GM21619 (cell line): ENCODE results near the gene TMEM37.

Experiments used
- ATAC-seq: cut with Tn5 transposase; IDR thresholded peaks from one replicate; pipeline ENCODE4 v1.9.1; 2021; ENCODE audit not compliant: unreplicated experiment

The TMEM37 gene

DNA sequence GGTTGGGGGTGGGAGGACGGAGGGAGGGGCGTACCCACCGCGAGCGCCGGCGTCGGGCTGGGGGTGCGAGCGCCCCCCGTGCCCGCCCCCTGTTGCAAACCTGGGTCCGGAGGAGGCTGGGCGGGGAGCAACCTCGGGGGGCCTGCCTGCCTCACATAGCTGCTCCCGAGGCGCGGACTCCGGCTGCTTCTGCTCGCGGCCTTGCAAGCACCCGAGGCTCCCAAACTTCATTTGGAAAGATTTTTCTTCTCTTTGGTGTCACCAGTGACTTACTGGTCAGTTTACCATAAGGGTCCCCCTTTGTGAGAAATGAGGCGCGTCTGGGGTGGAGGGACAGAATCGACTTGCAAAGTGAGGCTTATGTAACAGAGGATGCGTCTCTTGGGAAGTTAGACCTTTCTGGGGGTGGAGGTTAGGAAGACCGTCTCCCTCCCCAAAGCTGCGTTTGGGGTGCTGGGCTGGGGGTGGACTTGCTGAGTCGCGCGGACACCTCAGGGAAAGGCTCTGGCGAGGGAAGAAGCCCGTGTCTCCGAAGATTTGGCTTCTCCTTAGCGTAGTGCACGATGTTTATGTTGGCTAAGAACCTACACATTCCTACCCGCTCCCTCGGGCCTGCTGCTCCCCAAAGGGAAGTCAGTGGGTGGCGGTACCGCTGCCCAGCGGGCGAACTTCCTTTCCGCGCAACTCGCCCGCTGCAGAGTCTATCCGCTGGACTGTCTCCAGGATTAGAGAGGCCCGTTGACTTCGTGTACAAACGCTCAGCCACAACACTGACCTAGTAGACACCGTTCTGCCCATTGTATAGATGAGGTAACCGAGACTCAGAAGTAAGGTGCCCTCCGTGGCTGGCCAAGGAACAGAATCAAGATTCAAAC, 559 bp downstream of the TMEM37 start:
- no peak for ATAC-seq

DNA sequence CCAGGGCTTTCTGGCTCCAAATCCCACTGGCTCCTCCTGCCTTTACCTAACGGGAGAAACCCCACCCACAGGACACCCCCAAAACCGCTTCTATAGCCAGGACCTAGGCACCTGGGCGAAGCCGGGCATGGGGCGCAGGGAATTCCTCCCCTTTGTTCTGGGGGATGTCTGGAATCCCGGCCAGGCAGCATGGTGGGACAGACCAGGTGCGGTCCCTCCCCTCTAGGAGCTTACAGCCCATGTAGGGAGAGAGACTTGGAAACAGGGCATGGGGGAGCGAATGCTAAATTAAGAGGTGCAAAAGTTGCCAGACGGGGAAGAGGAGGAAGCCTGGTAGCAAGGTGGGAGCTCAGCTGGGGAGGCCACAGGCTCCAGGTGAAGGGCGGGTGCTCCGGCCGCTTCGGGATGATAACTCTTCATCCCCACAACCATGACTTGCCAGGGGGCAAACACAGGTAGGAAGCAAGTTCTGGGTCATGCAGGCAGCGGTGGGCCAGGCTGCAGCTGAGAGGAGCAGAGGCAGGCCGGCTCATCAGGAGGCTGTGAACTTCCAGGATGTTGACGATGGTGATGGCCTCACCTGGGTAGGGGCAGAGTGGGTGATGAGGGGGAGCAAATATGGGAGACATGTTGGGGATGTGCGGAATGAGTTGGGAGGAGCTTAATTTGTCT, 1.3 kb downstream of the TMEM37 start:
- ATAC-seq = no peak

DNA sequence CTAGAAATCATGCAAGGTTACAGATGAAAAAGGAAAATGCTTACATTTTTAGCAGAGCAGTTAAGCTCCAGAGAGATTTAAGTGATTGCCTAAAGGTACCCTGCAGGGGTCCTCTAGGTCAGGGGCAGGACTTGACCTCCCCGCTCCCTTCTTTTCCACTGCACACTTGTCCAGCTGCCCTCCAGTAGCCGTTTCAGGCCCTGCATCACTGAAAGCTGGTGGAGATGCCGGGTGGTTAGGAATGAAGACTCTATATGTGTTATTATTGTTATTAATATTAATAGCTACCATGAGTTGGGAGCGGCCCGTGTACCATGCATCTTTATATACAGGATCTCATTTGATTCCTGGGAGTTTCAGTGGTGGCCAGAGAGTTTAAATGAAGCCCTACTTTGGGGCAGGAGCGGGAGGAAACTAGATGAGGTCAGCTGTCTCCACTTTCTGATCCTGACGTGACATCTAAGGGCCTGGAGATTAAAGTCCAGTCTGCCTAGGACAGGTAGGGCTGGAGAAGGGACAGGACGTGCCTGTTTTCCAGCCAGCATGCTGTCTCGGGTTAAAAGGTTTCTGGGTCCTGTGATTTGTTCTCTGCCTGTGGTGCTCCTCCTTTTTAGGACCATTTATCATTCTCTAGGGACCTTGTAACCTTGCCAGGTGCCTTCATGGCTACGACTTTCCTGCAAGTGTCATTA, 2.1 kb downstream of the TMEM37 start:
- ATAC-seq = no peak

DNA sequence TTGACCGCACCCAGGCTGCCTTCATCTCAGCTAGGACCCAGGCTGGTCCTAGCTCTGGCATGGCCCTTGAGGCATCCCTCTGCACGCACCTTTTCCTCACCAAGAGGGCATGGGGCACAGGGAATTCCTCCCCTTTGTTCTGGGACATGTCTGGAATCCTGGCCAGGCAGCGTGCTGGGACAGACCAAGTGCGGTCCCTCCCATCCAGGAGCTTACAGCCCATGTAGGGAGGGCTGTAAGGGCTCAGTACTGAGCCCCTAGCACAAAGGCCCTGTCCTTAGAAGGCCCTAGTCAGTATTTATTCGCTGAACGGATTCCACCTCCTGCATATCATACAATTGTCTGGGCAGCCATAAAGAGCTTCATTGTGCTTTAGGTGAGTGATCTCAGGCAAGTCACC, 3.0 kb downstream of the TMEM37 start:
- no peak for ATAC-seq

DNA sequence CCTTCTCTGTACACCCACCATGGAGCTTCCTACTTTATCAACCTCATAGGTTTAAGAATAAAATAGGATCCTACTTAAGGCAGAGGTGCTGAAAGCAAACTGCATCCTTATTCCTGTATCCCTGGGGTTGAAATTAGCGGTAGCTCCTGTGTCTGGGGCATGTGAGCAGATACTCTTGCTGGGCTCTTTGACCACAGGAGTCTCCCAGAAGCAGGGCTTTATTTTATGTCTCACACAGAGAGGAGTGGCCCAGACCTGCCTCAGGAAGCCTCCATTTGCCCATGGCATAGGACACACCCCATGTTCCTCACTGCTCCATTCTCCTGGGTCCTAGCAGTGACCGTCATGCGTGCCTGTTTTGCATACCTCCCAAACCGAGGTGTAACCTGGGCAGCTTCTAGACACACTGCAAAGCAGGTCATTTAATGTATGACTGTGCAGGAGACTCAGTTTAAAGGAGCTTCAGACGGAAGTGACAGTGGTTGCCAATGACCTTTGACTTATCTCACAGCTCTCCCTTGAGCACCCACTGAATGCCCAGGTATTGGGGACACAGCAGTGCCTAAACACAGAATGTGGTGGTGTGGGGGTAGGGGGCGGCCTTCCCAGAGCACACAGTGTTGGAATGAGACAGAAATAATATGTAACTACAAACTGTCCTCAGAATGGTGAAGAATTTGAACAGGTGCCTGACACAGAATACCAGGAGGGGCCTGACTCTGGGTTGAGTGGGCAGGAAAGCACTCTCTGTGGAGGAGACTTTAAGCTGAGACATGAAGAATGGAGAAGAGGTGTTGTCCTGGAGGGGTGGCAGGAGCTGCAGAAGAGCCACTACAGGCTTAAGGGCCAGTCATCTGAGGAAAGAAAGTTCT, 3.7 kb downstream of the TMEM37 start:
- no peak for ATAC-seq

DNA sequence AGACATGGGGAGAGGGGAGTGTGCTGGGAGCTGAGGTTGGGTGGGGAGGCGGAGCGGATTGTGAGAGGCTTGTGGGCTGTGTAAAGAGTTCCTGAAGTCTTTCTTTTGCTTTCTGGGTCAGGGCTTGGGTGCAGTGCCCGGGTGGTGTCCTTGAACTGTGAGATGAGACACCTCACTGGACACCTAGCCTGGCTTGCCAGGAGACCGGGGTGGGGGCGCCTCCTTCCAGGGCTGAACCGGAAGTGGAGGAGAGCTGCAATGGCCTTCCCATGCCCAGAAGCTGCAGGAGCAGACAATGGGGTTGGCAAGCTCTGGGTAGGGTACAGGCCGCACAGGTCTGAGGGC, 4.3 kb downstream of the TMEM37 start:
- no peak for ATAC-seq

DNA sequence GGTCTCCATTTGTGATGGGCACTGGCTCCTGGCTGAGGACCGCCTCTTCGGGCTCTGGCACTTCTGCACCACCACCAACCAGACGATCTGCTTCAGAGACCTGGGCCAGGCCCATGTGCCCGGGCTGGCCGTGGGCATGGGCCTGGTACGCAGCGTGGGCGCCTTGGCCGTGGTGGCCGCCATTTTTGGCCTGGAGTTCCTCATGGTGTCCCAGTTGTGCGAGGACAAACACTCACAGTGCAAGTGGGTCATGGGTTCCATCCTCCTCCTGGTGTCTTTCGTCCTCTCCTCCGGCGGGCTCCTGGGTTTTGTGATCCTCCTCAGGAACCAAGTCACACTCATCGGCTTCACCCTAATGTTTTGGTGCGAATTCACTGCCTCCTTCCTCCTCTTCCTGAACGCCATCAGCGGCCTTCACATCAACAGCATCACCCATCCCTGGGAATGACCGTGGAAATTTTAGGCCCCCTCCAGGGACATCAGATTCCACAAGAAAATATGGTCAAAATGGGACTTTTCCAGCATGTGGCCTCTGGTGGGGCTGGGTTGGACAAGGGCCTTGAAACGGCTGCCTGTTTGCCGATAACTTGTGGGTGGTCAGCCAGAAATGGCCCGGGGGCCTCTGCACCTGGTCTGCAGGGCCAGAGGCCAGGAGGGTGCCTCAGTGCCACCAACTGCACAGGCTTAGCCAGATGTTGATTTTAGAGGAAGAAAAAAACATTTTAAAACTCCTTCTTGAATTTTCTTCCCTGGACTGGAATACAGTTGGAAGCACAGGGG, 5.5 kb downstream of the TMEM37 start:
- no peak for ATAC-seq

DNA sequence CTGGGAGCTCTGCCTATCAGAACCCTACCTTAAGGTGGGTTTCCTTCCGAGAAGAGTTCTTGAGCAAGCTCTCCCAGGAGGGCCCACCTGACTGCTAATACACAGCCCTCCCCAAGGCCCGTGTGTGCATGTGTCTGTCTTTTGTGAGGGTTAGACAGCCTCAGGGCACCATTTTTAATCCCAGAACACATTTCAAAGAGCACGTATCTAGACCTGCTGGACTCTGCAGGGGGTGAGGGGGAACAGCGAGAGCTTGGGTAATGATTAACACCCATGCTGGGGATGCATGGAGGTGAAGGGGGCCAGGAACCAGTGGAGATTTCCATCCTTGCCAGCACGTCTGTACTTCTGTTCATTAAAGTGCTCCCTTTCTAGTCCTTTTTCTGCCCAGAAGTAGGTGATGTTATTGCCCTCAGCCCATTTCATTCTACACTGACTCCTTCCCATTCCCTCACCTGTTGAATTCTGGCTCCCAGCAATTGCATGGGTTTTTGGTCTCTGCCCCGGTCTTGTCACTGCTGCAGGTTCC, 6.5 kb downstream of the TMEM37 start:
- ATAC-seq = no peak

DNA sequence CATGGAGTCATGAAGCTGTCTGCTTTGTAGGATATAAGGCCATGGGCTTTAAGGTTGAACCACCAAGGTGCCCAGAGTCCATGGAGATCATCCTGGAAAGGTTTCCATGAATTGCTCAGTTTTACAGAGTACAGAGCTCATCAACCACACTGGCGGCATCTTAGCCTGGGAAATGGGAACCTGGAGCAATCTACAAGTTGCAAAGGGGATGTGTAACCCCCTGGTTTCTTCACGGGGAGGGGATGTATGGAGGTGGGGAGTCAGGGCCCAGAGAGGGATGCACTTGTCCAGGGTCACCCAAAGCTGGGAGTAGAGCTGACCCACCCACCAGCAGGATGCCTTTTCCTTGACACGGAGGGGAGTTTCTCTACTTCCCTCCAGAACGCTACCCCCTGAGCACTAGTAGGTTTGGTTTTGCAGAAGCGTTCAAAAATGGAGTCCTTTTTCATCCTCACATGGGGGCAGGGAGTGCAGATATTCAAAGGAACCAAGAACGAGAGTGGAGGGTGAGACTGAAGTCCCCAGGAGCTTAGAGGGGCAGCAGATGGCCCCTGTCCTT, 7.2 kb downstream of the TMEM37 start:
- no peak for ATAC-seq

DNA sequence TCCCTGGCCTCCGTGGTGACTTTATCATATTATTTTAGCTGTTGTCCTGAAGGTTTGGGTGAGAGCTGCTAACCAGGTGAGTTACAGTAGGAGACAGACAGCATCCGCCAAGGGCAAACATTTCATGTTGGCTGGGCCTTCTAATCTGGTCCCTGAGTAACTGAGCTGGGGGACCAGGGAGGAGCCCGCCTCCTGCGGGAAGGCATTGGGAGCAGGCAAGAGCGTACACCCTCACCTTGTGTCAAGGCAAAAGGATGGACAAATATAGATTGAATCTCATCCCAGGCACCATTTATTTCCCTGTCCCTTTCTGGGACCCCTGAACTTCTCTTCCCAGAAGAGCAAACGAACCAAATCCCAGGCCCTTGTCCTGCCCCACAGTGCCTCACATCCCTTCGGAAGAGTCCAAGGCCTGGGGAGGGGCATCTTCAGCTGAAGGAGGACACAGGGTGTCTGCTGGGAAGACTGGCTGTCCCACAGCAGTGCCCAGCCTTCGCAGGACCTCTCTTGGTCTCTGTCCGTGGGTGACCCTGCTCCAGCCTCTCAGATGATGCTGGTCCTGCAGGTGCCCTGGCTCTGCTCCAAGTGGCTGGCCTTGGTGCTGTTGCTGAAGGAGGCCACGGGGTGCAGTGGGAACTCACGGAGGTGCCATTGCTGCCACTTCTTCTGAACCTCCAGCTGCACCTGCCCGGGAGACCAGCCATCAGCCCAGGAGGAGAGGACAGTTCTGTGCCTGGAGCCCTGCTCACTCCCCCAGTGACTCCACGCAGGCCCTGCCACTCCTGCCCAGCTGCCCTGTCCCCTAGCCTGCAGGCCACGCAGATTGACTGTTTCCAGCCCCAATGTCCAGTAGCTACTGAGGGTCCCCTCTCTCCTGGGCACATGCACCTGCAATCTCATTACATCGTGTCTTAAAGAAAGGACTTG, 8.2 kb downstream of the TMEM37 start:
- no peak for ATAC-seq

DNA sequence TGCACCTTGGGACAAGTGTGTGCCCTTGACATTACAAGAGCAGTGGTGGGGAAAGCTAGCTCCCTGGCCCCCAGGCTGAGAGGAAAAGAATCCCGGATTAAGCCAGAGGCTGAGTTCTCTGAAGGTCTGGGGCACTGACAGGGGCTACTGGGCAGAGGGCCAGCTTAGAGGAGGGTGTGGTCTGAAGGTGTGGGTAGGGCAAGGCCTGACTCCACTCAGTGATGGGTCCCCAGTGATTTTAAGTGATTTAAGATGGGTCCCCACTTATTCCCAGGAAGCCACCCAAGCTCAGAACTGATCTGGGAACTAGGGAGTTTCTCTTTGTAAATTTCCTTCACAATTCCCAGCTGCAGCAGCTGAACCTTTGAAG, 8.8 kb downstream of the TMEM37 start:
- no peak for ATAC-seq

DNA sequence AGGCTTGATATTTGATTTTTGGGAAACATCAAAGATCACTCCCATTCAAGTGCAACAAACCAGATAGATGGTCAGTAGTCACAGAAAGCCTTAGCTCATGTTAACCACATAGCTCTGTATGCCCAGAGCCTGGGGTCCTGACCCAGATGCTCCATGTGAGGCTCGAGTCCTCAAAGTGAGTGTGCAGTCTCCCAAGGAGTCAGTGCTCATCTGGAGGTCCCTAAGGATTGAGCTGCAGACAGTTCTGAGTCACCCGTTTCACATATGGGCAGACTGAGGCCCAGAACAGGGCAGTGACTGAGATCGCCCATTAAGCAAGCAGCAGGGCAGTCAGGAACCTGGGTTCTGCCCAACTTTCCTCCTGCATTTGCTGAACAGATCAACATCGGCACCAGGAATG, 9.2 kb downstream of the TMEM37 start:
- no peak for ATAC-seq

DNA sequence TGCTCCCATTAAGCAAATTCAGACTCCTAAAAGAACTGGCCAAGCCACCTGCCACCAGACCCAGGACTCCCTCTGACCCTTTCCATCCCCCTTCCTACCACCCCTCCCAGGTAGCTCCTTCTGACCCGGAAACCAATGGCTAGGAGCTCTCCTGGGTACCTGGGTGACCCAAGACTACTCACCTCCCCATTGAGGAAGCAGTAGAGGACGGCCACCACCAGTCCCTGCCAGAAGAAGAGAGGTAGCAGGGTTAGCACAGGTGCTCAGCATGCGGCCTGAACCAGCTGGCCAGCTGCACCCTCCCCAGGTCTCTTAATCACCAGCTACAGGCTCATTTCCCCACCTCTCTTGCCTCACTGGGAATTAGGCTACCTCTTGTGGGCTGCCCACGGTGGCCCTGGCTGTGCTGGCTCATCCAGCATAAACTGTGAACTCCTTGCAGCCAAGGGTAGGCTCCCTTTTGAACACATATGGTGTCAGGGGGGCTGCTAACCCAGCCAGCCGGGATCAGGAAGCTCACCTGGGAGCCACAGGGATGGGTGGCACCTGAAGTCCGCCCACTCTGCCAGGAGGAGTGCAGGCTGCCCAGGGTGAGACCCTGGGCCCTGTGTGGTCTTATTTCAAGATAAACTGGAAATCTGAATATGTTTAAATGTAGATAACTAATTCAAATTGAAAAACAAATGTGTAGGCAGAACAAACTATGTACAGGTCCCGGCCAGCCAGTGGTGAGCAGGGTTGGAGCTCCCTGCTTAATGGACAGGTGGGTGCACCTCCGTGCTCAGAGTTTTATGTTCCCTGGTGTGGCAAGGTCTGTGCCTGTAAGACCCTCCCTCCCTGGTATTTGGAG, 9.9 kb downstream of the TMEM37 start:
- no peak for ATAC-seq

DNA sequence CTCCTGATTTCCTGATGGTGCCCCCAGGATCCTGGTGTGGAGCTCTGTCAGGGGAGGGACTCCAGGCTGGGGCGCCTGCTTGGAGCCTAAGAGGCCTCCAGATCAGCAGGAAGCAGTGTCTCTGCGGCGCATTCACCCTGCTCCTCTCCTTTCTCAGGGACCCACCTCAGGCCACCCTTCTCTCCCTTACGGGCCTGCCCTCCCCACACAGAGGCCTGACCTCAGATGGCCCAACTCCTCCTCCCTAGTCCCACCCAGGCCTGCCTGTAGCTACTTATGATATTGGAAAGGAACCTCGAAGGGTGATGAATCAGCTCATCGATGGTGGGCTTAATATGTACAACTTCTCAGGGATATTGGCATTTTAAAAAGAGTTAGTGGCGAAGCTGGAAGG, 10.6 kb downstream of the TMEM37 start:
- ATAC-seq = no peak

DNA sequence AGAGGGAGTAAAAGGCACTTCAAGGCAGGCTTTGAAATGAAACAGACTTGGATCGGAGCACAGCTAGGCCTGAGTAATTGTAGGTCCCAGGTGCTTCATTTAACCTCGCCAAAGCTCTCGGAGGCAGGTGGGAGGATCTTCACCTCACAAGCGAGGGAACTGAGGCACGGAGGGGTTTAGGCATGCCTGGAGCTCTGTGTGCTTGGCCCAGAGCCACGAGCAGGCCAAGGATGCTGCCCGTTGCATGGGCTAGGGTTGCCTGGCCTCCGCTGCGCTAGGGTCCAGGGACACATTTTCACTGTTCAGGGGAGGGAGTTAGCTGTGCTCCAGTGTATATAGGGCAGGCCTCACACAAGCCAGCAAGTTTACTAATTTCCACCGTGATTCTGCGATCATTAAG, 11.2 kb downstream of the TMEM37 start:
- ATAC-seq = no peak

DNA sequence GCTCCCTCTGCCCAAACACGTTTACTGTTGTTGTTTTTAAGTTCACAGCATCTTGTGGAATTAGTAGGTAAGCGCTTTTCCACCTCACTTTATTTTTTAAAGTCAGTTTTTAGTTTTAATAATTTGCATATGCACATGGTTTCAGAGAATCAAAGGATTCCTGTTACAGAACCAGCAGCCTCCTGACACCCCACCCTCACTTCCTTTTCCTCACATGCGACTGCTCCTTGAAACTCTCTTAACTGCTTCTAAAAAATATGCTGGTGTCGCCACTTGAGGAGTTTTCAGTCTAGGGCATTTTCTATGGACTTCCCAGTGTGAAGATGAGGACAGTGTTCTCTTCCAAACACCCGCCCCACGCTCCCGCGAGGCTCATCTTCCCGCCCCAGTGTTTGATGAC, 14.4 kb downstream of the TMEM37 start:
- ATAC-seq = no peak

DNA sequence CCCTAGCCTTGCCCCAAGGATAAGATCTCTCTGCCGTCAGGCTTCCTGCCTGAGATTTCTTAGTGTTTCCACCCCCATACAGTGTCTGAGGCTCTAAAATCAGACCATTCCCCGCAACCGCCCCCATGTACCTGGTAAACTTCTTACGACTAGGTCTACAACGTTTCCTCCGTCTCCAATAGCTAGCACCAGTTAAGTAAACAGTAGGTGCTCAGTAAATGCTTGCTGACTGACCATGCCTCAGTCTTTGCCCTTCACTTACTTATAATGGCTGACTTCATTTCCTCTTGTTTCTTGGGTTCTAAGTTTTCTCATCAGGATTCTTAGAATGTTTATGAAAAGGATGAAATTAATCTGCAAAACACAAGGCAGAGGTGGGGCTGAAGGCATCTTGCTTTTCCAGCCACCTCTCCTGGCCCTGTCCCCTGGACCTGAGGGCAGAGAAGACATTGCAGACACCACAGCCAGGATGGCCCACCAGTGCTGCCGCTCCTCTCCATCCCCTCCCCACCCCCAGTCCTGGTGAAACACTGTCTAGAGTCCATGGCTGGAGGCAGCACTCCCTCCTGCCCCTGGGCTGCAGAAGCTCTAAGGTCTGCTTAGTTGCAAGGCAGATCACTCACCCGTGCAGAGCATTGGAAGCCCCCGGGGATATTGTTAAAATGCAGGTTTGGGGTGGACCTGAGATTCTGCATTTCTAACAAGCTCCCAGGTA, 16.9 kb downstream of the TMEM37 start:
- no peak for ATAC-seq
